ENCODE results near the gene TTC33. TPM values are rescaled to one million over a fixed set of nuclear protein-coding genes. Genes with fewer than 3 reads are reported as not detected.

Gene TTC33
- total RNA-seq, 2 donors from 2014 or later = 10.3 to 22.5 TPM

DNA sequence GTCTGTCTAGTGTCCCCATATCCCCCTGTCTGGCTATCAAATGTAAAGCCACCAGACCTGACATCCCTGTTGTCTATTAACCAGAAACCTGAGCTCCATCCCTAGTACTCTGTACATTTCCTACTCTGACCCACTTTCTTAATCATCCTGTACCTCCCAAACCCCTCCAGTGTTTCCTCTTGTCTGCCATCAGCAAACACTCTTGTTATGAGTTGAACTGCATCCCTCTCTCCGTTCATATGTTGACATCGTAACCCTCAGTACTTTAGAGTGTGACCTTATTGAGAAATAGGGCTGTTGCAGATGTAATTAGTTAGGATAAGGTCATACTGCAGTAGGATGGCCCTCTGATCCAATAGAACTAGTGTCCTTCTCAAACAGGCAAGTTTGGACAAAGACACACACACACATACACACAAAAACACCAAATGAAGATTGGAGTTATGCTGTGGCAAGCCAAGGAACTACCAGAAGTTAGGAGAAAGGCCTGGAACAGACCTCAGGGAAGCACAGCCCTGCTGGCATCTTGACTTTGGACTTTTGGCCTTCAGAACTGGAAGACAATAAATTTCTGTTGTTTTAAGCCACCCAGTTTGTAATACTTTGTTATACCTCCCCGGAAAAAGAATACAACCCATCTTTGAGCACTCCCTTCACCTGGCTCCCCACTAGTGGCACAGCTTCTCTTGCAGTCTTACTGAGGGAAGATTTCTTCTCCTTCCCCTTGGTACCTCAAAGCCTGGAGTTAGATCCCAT, 256.1 kb downstream of the TTC33 start:
- TF ChIP-seq, protein P1, sequence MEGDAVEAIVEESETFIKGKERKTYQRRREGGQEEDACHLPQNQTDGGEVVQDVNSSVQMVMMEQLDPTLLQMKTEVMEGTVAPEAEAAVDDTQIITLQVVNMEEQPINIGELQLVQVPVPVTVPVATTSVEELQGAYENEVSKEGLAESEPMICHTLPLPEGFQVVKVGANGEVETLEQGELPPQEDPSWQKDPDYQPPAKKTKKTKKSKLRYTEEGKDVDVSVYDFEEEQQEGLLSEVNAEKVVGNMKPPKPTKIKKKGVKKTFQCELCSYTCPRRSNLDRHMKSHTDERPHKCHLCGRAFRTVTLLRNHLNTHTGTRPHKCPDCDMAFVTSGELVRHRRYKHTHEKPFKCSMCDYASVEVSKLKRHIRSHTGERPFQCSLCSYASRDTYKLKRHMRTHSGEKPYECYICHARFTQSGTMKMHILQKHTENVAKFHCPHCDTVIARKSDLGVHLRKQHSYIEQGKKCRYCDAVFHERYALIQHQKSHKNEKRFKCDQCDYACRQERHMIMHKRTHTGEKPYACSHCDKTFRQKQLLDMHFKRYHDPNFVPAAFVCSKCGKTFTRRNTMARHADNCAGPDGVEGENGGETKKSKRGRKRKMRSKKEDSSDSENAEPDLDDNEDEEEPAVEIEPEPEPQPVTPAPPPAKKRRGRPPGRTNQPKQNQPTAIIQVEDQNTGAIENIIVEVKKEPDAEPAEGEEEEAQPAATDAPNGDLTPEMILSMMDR (IDR thresholded peaks at IDR 0.05) = no peak
- Histone ChIP-seq H3K4me1 (ENCODE audit: control insufficient read depth in 1 of 2, low read depth in 2 of 2) (no peaks in the 10 kb centered on the region), H3K4me3 (no peak overlapping the region), H3K36me3 (no peaks in the 10 kb centered on the region), H3K27me3 (replicated peaks; ENCODE audit: insufficient read depth) (no peaks in the 10 kb centered on the region), H3K9me3 (no peaks in the 10 kb centered on the region), H3K27ac (no peak overlapping the region)
- DNase-seq (ENCODE audit: low spot score) = no peak
- no peak for ATAC-seq (ENCODE audit: insufficient number of reproducible peaks, low FRiP score, low read depth)

GRCh38 chr5:40499007-40499406, 256.8 kb downstream of the TTC33 start:
- H3K27ac ChIP-seq = no peak overlapping the region
- no peaks in the 10 kb centered on the region for H3K36me3 ChIP-seq
- H3K27me3 ChIP-seq (replicated peaks; ENCODE audit: insufficient read depth) = no peaks in the 10 kb centered on the region
- no peak for ATAC-seq (ENCODE audit: insufficient number of reproducible peaks, low FRiP score, low read depth)
- TF ChIP-seq, protein P1 (IDR thresholded peaks at IDR 0.05) = no peak
- H3K9me3 ChIP-seq = no peaks in the 10 kb centered on the region
- H3K4me3 ChIP-seq = no peak overlapping the region
- DNase-seq (ENCODE audit: low spot score) = no peak
- H3K4me1 ChIP-seq (ENCODE audit: control insufficient read depth in 1 of 2, low read depth in 2 of 2) = no peaks in the 10 kb centered on the region

DNA sequence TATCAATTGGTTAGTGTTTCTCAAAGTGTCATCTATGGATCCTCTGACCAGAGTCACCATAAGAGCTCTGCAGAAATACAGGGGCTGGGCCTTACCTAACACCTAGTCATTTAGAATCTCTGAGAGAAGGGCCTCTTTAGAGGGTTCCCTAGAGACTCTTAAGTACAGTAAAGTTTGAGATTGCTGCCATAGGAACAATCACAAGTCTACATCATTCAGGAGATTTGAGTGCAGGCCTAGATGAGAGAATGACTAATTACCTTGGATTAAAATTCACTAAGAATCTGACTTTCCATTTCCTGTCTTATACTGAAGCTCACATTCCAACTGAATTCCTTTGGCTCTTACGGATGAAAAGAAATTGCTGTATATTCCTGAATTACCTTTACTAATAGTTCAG, 258.2 kb downstream of the TTC33 start:
- Histone ChIP-seq H3K4me1 (ENCODE audit: control insufficient read depth in 1 of 2, low read depth in 2 of 2) (no peaks in the 10 kb centered on the region), H3K27ac (no peak overlapping the region), H3K27me3 (replicated peaks; ENCODE audit: insufficient read depth) (no peaks in the 10 kb centered on the region), H3K9me3 (no peaks in the 10 kb centered on the region), H3K4me3 (no peak overlapping the region), H3K36me3 (no peaks in the 10 kb centered on the region)
- DNase-seq (ENCODE audit: low spot score) = no peak
- no peak for ATAC-seq (ENCODE audit: insufficient number of reproducible peaks, low FRiP score, low read depth)
- TF ChIP-seq, protein P1 (IDR thresholded peaks at IDR 0.05) = no peak

GRCh38 chr5:40495237-40495635, 260.5 kb downstream of the TTC33 start:
- DNase-seq (ENCODE audit: low spot score) (no peak), ATAC-seq (ENCODE audit: insufficient number of reproducible peaks, low FRiP score, low read depth) (no peak)
- Histone ChIP-seq H3K27me3 (replicated peaks; ENCODE audit: insufficient read depth) (no peaks in the 10 kb centered on the region), H3K4me3 (no peak overlapping the region), H3K9me3 (no peaks in the 10 kb centered on the region), H3K27ac (no peak overlapping the region), H3K4me1 (ENCODE audit: control insufficient read depth in 1 of 2, low read depth in 2 of 2) (no peaks in the 10 kb centered on the region), H3K36me3 (no peaks in the 10 kb centered on the region)
- TF ChIP-seq, protein P1 (IDR thresholded peaks at IDR 0.05) = no peak

- ATAC-seq (ENCODE audit: insufficient number of reproducible peaks, low FRiP score, low read depth) (no peak), DNase-seq (ENCODE audit: low spot score) (no peak)
- Histone ChIP-seq H3K27ac (no peak overlapping the region), H3K4me1 (ENCODE audit: control insufficient read depth in 1 of 2, low read depth in 2 of 2) (no peaks in the 10 kb centered on the region), H3K27me3 (replicated peaks; ENCODE audit: insufficient read depth) (no peaks in the 10 kb centered on the region), H3K4me3 (no peak overlapping the region), H3K9me3 (no peaks in the 10 kb centered on the region), H3K36me3 (no peaks in the 10 kb centered on the region)
- TF ChIP-seq, protein P1 (IDR thresholded peaks at IDR 0.05) = no peak
Observed at GRCh38 chr5:40494631-40495236, 261.0 kb downstream of the TTC33 start.
